Measurements from ENCODE around the gene VAV2.
A peak's percentile ranks its signal among the peaks of the same experiment; 100 is the strongest.

VAV2 gene

DNA sequence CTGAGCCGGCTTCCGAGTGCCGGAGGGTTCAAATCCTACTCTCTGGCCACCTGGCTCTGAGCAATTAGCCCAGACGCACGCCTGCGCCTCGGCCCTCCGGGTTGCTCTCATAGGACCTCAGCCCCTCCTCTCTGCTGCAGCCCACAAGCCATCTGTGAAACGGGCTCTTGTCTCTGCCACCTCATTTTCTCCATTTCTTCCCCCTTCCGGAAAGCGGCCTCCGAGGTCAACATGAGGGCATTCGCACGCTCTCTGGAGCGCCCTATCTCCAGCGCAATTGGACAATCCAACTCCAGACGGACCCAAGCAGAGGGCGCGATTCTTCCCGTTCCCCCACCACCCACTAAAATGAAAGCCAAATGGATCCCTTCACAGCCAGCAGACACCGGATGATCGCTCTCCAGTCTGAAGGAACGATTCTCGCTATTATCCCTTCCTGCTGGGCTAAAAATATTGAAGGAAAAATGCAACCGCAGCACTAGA, 41.5 kb downstream of the VAV2 start:
- peak; percentile 32 for DNase-seq

DNA sequence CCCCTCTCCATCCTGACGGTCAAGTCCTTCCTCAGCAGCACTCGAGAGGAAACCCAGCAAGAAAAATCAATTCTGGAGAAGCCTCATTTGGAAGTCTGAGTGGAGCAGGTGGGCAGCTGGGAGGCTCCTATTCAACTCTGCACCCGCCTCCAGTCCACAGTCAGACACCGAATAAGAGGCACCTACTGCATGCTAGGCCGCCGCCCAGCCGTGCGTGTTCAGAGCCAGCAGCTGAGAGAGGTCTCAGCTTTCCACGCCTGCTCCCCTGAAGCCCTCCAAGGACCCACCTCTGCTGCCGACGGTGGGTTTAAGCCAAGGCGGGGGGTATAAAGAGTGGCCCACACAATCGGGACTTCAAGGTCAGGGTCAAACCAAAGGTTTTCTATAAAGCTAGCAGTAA, 41.9 kb downstream of the VAV2 start:
- DNase-seq = peak; percentile 83

- no peak for DNase-seq
Observed at GRCh38 chr9:133949486-133950061, 42.5 kb downstream of the VAV2 start.

DNA sequence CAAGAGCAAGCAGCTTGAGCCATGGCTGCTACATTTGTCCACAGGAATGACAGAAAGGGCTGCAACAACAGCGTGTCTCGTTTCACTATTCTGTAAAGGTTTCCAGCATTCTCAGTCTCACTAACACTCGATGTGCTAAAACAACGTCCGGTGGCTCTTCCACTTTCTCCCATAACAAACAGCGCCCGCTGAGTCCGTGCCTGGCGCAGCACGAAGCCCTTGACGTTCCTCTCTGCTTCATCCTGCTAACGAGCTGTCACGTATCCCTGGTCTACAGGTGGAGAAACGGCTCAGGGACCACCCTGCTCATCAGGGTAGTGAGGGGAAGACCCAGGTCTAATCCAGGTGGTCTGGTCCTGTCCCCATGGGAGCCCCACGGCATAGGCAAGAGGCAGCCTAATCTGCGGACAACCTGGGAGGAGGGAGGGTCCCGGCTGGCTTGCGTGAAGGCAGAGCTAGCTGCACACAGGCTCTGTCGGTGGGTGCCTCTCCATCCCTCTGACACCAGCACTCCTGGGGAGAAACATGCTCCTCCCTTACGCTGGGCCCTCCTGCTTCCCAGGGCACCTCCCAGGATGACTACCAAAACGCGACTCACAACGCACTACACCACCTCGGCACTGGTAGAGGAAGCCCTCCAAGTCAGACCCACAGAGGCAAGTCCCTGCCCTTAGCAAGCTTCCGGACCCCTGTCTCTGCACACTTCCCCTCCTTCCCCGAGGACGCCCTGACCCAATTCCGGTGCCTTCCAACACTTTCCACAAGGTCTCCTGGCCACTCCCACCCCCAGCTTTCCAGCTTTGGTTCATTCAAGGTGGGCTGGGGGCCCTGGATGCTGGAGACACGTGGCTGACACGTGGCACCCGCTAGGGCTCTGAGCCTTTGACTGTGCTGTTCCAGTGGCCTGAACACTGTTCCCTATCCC, 43.3 kb downstream of the VAV2 start:
- DNase-seq = no peak

- no peak for DNase-seq
Observed at GRCh38 chr9:133948131-133948530, 44.0 kb downstream of the VAV2 start.

- no peak for DNase-seq
Observed at GRCh38 chr9:133946840-133947486, 45.2 kb downstream of the VAV2 start.

- no peak for DNase-seq
Observed at GRCh38 chr9:133945977-133946753, 46.0 kb downstream of the VAV2 start.

GRCh38 chr9:133945314-133945975, 46.7 kb downstream of the VAV2 start:
- DNase-seq = no peak

DNA sequence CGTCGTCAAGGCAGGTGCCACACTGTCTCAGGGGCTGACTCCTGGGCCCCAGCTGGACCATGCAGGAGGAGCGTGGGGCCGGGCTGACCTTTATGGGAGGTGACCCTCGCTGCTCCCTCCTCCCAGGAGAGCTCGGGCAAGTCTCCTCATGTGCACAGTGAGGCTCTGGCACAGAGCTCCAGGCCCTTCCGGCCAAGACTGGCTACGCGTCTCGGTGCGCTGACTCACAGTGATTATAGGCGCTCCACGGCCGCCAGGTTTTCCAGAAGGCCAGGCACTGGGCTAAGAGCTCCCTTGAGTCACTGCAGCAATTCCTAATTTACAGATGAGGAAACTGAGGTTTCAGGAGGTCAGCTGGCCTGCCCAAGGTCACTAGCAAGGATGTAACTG, 47.4 kb downstream of the VAV2 start:
- no peak for DNase-seq

GRCh38 chr9:133943781-133944745, 48.1 kb downstream of the VAV2 start:
- no peak for DNase-seq

DNA sequence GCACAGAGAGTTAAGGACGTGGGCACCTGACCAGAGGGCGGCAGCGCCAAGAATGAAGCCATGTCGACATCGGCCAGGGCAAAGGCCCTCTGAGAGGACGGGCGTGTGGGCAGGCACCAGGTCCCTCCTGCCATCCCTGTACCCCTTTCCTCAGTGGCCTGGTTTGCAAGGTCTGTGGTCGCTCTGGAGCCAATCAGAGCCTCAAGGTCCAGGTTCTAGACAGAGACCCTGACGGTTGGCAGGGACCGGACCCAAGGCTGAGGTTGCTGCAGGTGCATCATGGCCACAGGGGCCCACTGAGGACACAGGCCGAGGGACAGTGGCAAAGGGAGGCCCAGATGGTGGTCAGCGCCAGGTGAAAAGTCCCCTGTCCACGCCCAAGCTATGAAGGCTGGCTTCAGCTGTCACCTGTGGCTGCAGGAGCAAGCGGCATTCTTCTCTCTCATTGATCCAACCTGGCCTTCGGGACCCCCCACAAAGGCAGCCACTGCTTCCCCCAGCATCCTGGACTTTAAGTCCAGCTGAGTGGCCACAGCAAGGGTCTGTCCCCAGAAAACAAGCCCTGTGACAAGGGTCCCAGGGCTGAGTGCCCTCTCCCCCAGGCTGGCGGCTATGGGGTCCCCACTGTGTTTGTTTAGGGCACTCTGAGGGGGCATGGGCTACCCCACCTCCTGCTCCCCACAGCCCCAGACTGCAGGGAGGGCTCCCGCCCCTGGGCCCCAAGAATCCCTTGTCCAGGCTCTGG, 48.9 kb downstream of the VAV2 start:
- no peak for DNase-seq

DNA sequence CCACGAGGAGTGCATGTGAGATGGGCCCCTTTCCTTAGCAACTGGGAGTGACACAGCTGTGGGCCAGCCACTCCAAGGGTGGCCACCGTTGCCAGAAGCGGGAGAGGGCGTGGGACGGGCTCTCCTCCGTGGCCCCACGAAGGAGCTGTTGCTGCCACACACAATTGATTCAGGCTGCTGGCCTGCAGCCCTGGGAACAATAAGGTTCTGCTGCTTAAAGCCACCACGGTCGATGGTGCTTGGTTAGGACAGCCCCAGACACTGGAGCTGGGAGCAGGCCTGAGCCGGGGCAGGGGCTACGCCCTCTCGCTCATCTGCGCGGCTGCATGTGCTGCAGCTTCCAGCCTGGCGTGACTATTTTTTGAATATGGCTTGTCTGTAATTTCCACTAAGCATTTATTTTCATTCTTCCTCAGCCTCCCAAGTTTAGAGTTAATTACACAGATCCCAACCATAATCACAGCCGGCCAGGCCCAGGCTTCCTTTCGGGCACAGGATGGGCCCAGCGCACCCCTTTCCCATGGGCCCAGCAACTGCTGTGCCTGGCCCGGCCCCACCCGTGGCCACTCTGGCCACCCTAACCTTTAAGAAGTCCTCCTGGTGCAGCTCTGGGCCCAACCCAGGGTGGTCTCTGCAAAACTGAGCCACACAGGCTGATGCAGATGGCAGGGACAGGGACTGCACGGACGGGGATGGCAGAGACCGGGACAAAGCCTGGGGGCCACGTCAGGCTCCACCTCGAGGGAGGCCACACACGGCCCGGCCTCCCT, 49.7 kb downstream of the VAV2 start:
- DNase-seq = no peak

DNA sequence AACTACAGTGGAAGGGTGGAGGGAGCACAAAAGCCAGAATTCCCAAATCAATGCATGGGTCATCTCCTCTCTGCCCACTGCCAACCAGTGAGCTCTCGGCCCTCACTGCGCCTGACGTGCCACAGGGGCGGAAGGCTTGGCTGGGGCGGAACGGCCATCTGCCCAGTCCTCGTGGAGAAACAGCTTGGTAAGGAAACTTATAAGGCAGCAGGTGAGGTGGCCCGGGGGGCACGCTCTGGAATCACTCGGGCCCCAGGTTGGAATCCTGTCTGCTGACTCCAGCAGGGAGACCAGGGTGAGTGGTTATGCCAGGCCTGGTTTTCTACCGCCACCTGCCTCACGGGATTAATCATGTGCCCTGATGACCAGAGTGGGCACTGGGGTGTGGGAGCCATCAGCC, 52.3 kb downstream of the VAV2 start:
- no peak for DNase-seq

DNA sequence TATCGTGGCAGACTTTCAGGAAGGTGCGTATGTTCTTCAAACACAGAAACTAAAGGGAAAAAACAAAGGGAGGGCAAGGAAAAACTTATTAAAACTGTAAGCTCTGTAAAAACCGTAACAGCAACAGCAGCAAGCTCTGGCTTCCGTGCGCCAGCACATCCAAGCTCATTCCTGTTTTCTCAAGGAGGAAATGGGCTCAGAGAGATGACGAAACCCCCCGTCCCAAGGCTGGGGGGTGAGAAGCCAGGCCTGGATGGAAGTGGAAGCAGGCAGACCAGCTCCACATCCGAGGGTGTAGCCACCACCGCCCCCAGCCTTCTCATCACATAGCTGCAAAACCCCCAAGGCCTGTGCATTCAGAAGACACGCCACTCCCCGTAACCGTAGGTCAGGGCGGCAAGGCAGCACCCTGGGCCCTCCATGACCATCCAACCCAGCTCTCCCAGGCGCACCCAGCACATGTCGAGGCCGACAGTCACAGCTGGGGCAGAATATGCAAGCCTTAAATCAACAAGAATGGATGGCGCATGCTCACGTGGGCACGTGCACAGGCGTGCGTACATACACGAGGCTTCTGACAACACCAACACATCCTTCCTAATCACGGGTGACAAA, 52.8 kb downstream of the VAV2 start:
- no peak for DNase-seq

DNA sequence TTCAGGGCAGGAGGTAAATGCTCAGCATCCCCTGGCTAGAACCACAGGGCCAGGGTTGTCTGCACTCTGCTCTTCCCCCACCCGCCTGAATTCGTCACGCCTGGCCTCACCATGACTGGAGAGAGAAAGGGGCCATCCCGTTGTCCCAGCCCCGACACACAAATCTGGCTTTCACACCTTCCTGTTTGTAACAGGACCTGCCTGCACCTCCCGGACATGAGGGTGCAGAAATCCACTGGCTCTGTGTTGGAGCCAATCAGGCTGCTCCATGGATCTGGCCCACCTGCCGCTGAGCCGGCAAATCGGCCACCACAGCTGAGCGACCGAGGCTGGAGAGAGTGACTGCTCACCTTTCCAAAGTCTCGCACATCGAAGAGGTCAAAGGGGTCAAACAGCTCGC, 53.4 kb downstream of the VAV2 start:
- no peak for DNase-seq

DNA sequence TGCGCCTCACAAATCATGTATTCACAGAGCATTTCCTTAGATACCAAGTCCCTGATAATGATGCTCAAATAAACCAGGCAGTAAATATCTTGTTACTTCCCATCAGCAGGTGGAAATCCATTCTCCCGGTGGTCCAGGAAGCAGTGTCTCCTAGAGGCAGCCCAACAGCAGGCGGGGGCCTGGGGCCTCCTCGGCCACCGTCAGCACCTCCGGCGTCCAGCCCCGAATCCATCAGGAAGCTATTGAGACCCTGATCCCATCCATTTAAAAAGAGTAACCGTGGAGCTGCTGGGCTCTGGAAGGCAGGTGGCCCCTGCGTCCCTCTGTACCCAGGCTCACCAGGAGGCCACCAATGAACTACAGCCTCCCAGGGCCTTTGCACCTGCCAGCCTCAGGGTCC, 54.0 kb downstream of the VAV2 start:
- no peak for DNase-seq

GRCh38 chr9:133937120-133937519, 55.0 kb downstream of the VAV2 start:
- no peak for DNase-seq

- no peak for DNase-seq
Observed at GRCh38 chr9:133935328-133936005, 56.7 kb downstream of the VAV2 start.

Data from NCI-H345 (cell line).